GM12872 (cell line): Measurements from ENCODE around the gene OTOL1.

Source experiments
- CTCF ChIP-seq: IDR thresholded peaks from 3 replicates; pipeline ENCODE4 v1.5.1; 2011; ENCODE audit warnings: low read depth, mild to moderate bottlenecking, low read length, moderate library complexity; ENCODE audit not compliant: insufficient read depth

The OTOL1 gene

DNA sequence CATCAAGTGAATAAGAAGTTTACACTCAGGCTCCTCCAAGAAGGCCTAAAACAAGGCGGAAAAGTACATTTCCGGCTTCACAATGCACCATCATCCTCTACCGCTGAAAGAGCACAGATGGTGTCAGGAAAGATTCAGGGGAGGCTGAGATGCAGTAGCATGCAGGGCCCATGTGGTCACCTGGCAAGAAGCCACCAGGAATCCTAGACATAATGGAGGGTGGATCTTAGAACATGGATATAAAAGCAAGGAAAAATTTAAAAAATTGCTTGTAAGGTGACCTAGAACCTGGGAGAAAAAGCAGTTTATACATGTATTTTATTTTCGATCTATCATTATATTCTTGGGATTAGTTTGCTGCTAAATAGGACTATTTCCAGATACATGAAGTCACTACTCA is 21.9 kb upstream of the OTOL1 start:
- no peak for TF ChIP-seq CTCF

GRCh38 chr3:161475206-161475605 is 21.4 kb upstream of the OTOL1 start:
- no peak for TF ChIP-seq CTCF

DNA sequence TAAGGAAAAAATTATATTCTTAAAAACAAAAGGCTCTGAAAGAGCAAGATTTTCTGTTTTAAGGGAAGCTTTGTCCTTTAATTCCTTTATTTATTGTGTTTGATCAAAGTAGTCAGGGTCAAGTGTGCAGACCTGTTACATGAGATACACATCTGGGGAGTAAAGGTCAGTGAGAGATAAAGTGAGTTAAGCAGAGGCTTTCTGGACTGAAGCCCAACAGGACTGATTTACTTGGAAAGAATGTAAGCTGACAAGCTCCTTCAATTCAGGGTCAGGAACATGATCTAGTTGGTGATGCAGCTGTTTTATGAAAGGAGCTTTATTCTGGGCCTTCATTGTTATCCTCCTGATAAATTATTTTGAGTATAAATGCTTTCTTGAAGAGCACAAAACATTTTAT is 20.7 kb upstream of the OTOL1 start:
- TF ChIP-seq CTCF, result no peak

DNA sequence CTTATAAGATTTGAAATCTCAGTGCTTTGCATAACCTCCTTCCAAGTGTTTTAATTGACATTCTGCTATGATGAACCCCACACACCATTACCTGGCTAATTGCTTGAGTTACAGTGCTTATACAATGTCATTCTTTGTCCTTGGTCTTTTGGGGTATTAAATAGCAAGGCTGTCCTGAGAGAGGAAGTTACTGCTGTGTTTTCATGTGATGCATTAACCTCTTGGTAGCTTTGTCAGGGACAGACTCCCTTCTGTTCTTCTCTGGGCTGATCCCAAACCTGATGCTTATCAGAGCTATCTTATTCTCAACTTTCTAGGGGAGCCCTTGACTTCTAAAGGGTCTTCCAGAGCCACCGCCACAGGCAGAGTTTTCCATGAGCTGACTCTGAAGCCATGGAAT is 12.4 kb upstream of the OTOL1 start:
- TF ChIP-seq CTCF, result no peak

- no peak for TF ChIP-seq CTCF
Measured at GRCh38 chr3:161489395-161489794, 7.2 kb upstream of the OTOL1 start.

- TF ChIP-seq CTCF, result no peak
Measured at GRCh38 chr3:161498259-161498921, 1.8 kb downstream of the OTOL1 start.

DNA sequence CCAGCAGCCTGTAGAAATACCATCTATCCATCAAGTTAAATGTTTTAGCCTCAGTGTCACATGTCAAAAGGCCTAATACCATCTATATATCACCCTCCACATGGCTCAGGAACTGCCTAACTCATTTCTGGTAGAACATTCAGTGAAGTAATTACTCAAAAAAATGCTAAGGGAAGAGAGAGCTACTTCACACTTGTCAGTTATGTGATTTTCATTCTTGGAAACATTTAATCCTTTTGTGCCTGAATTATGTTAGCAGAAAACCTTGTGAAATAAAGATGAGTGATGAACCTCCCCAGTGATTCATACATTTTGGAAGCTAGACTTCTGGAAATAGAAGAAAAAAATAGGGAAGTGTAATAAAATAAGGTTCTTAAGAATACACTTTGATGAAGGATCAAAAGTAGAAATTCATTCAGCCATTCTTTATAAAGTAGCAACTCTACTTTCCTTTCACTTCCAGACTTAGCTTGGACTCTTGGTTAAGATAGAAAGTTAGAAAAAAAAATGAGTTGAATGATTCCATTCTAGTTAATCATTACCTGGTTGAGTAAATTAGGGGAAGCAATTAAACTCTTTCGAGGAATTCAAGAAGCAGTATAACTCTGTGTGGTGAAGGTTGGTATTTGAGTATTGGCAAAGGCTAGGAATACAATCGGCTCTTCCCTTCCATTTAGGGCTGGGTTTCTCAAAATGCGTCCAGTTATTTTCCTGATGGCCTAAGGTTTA is 3.6 kb downstream of the OTOL1 start:
- TF ChIP-seq CTCF, result no peak
